CD14-positive monocyte (primary cell): ENCODE results near the gene EREG. TPM values are rescaled to one million over a fixed set of nuclear protein-coding genes. Genes with fewer than 3 reads are reported as not detected.
"Not testable (repeated sequence)": the region's sequence is repeated elsewhere in the genome, so short reads cannot be mapped to it uniquely, and the experiment has no call there.

ENCODE experiments used
- DNase-seq, 3 donors: peaks; one replicate each; pipeline ENCODE4 v3.0.0-alpha.2; 2011 to 2022
- H2AFZ ChIP-seq: 2 replicates; pipeline ENCODE4 v1.6.0; 2012; ENCODE audit warnings: mild to moderate bottlenecking, low read depth, low read length, inconsistent platforms; ENCODE audit not compliant: insufficient read depth, poor library complexity, severe bottlenecking
- H3K27ac ChIP-seq, 2 donors: 1 replicate in 1 of 2; 2 replicates in 1 of 2; pipeline ENCODE4 v1.5.1; 2012 to 2013; ENCODE audit warnings: low read length in 2 of 2, control low read depth in 1 of 2, inconsistent platforms in 1 of 2, low read depth in 1 of 2, mild to moderate bottlenecking in 1 of 2
- H3K27me3 ChIP-seq, 2 donors: one replicate each; pipeline versions ENCODE4 v1.6.0 to v1.6.1; 2011 to 2013; ENCODE audit warnings: low read length in 2 of 2; ENCODE audit not compliant: control insufficient read depth in 2 of 2, insufficient read depth in 2 of 2
- H3K36me3 ChIP-seq, 2 donors: replicated peaks in 1 of 2; 1 replicate in 1 of 2; 2 replicates in 1 of 2; pipeline versions ENCODE4 v1.5.1 to v1.6.1; 2012 to 2013; ENCODE audit warnings: low read length in 2 of 2, control low read depth in 1 of 2, inconsistent platforms in 1 of 2, mild to moderate bottlenecking in 1 of 2; ENCODE audit not compliant: insufficient read depth in 2 of 2, control insufficient read depth in 1 of 2
- H3K4me1 ChIP-seq, 2 donors: 1 replicate in 1 of 2; 2 replicates in 1 of 2; pipeline versions ENCODE4 v1.5.1 to v1.6.1; 2012 to 2013; ENCODE audit warnings: low read length in 2 of 2, control low read depth in 1 of 2, inconsistent platforms in 1 of 2, mild to moderate bottlenecking in 1 of 2, moderate library complexity in 1 of 2; ENCODE audit not compliant: insufficient read depth in 2 of 2, control insufficient read depth in 1 of 2
- H3K4me2 ChIP-seq: replicated peaks from 2 replicates; pipeline ENCODE3; 2012; ENCODE audit warnings: low read length, moderate library complexity, mild to moderate bottlenecking; ENCODE audit not compliant: poor library complexity, severe bottlenecking; ENCODE audit errors: extremely low read depth
- H3K4me3 ChIP-seq, 3 experiments: fragments of 200-600 bp in 1 of 3; sonication (generic) in 1 of 3; replicated peaks in 1 of 3; 1 replicate in 2 of 3; 2 replicates in 1 of 3; pipeline ENCODE4 v1.5.1; 2011 to 2013; ENCODE audit warnings: low read length in 3 of 3, mild to moderate bottlenecking in 3 of 3, control low read depth in 2 of 3, low read depth in 2 of 3, inconsistent platforms in 1 of 3, moderate library complexity in 1 of 3
- H3K79me2 ChIP-seq: 2 replicates; pipeline ENCODE4 v1.6.0; 2012; ENCODE audit warnings: mild to moderate bottlenecking, control low read depth, inconsistent platforms, low read length, moderate library complexity; ENCODE audit not compliant: insufficient read depth
- H3K9ac ChIP-seq: 2 replicates; pipeline ENCODE4 v1.6.0; 2017; ENCODE audit warnings: low read length, mild to moderate bottlenecking; ENCODE audit not compliant: insufficient read depth, poor library complexity, severe bottlenecking
- H3K9me3 ChIP-seq, 2 donors: replicated peaks in 1 of 2; 1 replicate in 1 of 2; 2 replicates in 1 of 2; pipeline versions ENCODE4 v1.5.1 to v1.6.1; 2012 to 2013; ENCODE audit warnings: low read length in 2 of 2, control low read depth in 1 of 2; ENCODE audit not compliant: control insufficient read depth in 1 of 2, insufficient read depth in 1 of 2
- H4K20me1 ChIP-seq: 2 replicates; pipeline ENCODE4 v1.6.0; 2012; ENCODE audit warnings: mild to moderate bottlenecking, low read length, control low read depth, moderate library complexity; ENCODE audit not compliant: insufficient read depth
- H3K27ac Mint-ChIP-seq, 7 donors: one replicate each; pipeline ENCODE4 v1.8.0; 2020; ENCODE audit warnings: mild to moderate bottlenecking in 7 of 7, mixed read lengths in 7 of 7, moderate library complexity in 6 of 7, inconsistent platforms in 2 of 7
- H3K27me3 Mint-ChIP-seq, 3 donors: one replicate each; pipeline ENCODE4 v1.8.0; 2021 to 2022; ENCODE audit warnings: low read depth in 3 of 3, mild to moderate bottlenecking in 3 of 3, mixed read lengths in 3 of 3, moderate library complexity in 3 of 3, inconsistent platforms in 1 of 3
- H3K36me3 Mint-ChIP-seq, 2 donors: one replicate each; pipeline ENCODE4 v1.8.0; 2020; ENCODE audit warnings: mixed read lengths in 2 of 2, inconsistent platforms in 1 of 2, mild to moderate bottlenecking in 1 of 2
- H3K4me1 Mint-ChIP-seq: one replicate; pipeline ENCODE4 v1.8.0; 2020; ENCODE audit warnings: mild to moderate bottlenecking, mixed read lengths
- H3K4me3 Mint-ChIP-seq, 2 donors: one replicate each; pipeline ENCODE4 v1.8.0; 2020; ENCODE audit warnings: mild to moderate bottlenecking in 2 of 2, mixed read lengths in 2 of 2, moderate library complexity in 1 of 2
- H3K9me3 Mint-ChIP-seq, 7 donors: one replicate each; pipeline ENCODE4 v1.8.0; 2020 to 2022; ENCODE audit warnings: mixed read lengths in 7 of 7, mild to moderate bottlenecking in 6 of 7, moderate library complexity in 6 of 7, inconsistent platforms in 2 of 7
- CTCF ChIP-seq: fragments of 200-600 bp; IDR thresholded peaks from one replicate; pipeline ENCODE4 v1.8.0; 2022; ENCODE audit warnings: antibody characterized with exemption, mild to moderate bottlenecking
- WGBS: methylation state at CpG from one replicate; pipeline ENCODE4 v1.1.5; 2013; ENCODE audit warnings: missing lambda C conversion rate; ENCODE audit not compliant: insufficient coverage; 5-methylcytosine and 5-hydroxymethylcytosine counted together
- intact Hi-C, 2 donors: fragments of 100-400 bp; cut with micrococcal nuclease; formaldehyde crosslinking; loops; one replicate each; pipeline versions ENCODE4 v1.15.0 to v1.15.1; 2023
- polyA plus RNA-seq, 3 donors: library from polyadenylated mRNA; depleted of rRNA in 1 of 3; unstranded in 2 of 3; stranded (reverse) in 1 of 3; fragments of 300-500 nt in 2 of 3; fragments of >200 nt in 1 of 3; fragmentation: Illumina TruSeq in 2 of 3; gene quantifications; 1 replicate in 2 of 3; 2 replicates in 1 of 3; pipeline ENCODE4 v1.2.3, GENCODE V29; 2012 to 2021

The EREG gene
- polyA plus RNA-seq, 3 donors: 2.7 to 17.2 (median 8.2) TPM

GRCh38 chr4:74397748-74398426 is 32.9 kb downstream of the EREG start:
- Mint-ChIP-seq H3K4me3 (peak overlapping the region; percentile 99 to 100), H3K4me1 (peaks cover 7% of the 10 kb centered on the region), H3K9me3 (peaks cover 0 to 3% (median 0%) of the 10 kb centered on the region in 7 donors), H3K36me3 (no peaks in the 10 kb centered on the region), H3K27ac (peak overlapping the region; percentile 95 to 99 (median 98)), H3K27me3 (peaks cover 0 to 2% (median under 1%) of the 10 kb centered on the region in 3 donors)
- Histone ChIP-seq H3K4me1 (peaks cover 3 to 6% of the 10 kb centered on the region in 2 donors), H3K27ac (peak overlapping the region; percentile 72 to 97), H3K79me2 (no peaks in the 10 kb centered on the region), H3K9me3 (no peaks in the 10 kb centered on the region), H2AFZ (peak overlapping the region; percentile 80), H3K4me2 (peak overlapping the region; percentile 62), H3K36me3 (no peaks in the 10 kb centered on the region), H4K20me1 (no peaks in the 10 kb centered on the region), H3K27me3 (no peaks in the 10 kb centered on the region), H3K9ac (peak overlapping the region; percentile 83), H3K4me3 (peak overlapping the region; percentile 78 to 97 (median 89))
- intact Hi-C loops: loop anchor here in 1 of 2 donors (5.0 to 10.0 kb wide), 2 partner anchors 47 to 274 kb away; partner anchors contain the start of gene AREG
- no peak for TF ChIP-seq CTCF
- DNase-seq: peak; percentile 20 to 54 (median 51)
- no CpG with 5 or more reads among the region's 6 CpGs for WGBS

- H3K9me3 ChIP-seq, H3K4me1 Mint-ChIP-seq, H3K36me3 ChIP-seq, H3K9me3 Mint-ChIP-seq, H3K79me2 ChIP-seq, H3K4me1 ChIP-seq, H3K4me2 ChIP-seq, H3K9ac ChIP-seq, H4K20me1 ChIP-seq, DNase-seq, H3K27me3 ChIP-seq, H3K27me3 Mint-ChIP-seq, H3K36me3 Mint-ChIP-seq: not testable (repeated sequence)
- Mint-ChIP-seq H3K27ac (peak overlapping the region in 2 of 7 donors; percentile 98 to 99), H3K4me3 (peak overlapping the region; percentile 99 to 100)
- peak overlapping the region in 1 of 2 donors; percentile 97 for H3K27ac ChIP-seq
- intact Hi-C loops: loop anchor here in 1 of 2 donors (5.0 to 10.0 kb wide), 2 partner anchors 46 to 273 kb away; partner anchors contain the start of gene AREG
- H2AFZ ChIP-seq: peak overlapping the region; percentile 80
- WGBS: 97% methylated on average over 26 of the region's 32 CpGs
- peak overlapping the region in 1 of 3 experiments; percentile 89 for H3K4me3 ChIP-seq
Measured at GRCh38 chr4:74398894-74399589, 34.1 kb downstream of the EREG start.
